SK-N-SH (cell line): ENCODE data around the gene CLCN6. TPM values are rescaled to one million over a fixed set of nuclear protein-coding genes. Genes with fewer than 3 reads are reported as not detected.

ENCODE experiments used
- CTCF ChIA-PET: fragments of 300-600, 350-600 bp; formaldehyde crosslinking; extraction: SDS; loops from one replicate; lab custom pipeline; 2021; lab: Yijun Ruan, JAX
- POLR2A ChIA-PET: fragments of 350-600 bp; sonication (Branson Sonifier 250); formaldehyde crosslinking; extraction: SDS; loops from one replicate; lab custom pipeline; 2020; ENCODE audit warnings: antibody characterized with exemption, inconsistent platforms; lab: Yijun Ruan, JAX
- DNase-seq: peaks from one replicate; pipeline ENCODE4 v3.0.0; 2012
- H2AFZ ChIP-seq: fragments of 200-600 bp; sonication (generic); 2 replicates; pipeline ENCODE4 v1.8.1; 2016; ENCODE audit warnings: antibody characterized with exemption, mild to moderate bottlenecking, low read depth
- H3F3A ChIP-seq: fragments of 200-600 bp; sonication (generic); replicated peaks from 2 replicates; pipeline ENCODE3; 2016; ENCODE audit warnings: antibody characterized with exemption, mild to moderate bottlenecking; ENCODE audit not compliant: insufficient read depth
- H3K27ac ChIP-seq, 2 experiments: fragments of 200-500 bp in 1 of 2; fragments of 200-600 bp in 1 of 2; sonication (Bioruptor generic) in 1 of 2; sonication (generic), shearing (Covaris generic) in 1 of 2; 2 replicates each; pipeline versions ENCODE4 v1.5.1 to v1.6.1; 2014 to 2016; ENCODE audit warnings: low read depth in 2 of 2, inconsistent platforms in 1 of 2, low read length in 1 of 2, mild to moderate bottlenecking in 1 of 2, mixed read lengths in 1 of 2
- H3K27me3 ChIP-seq: fragments of 200-600 bp; sonication (generic), shearing (Covaris generic); 2 replicates; pipeline ENCODE4 v1.6.1; 2016; ENCODE audit warnings: mixed run types; ENCODE audit not compliant: insufficient read depth
- H3K36me3 ChIP-seq, 2 experiments: fragments of 200-500 bp in 1 of 2; fragments of 200-600 bp in 1 of 2; sonication (Bioruptor generic) in 1 of 2; sonication (generic) in 1 of 2; replicated peaks in 1 of 2; 2 replicates each; pipeline versions ENCODE3 to v1.5.1; 2014 to 2016; ENCODE audit warnings: low read length in 1 of 2, mild to moderate bottlenecking in 1 of 2; ENCODE audit not compliant: insufficient read depth in 2 of 2, control insufficient read depth in 1 of 2
- H3K4me1 ChIP-seq, 2 experiments: fragments of 200-500 bp in 1 of 2; fragments of 200-600 bp in 1 of 2; sonication (Bioruptor generic) in 1 of 2; sonication (generic), shearing (Covaris generic) in 1 of 2; 2 replicates each; pipeline versions ENCODE4 v1.5.1 to v1.6.1; 2014 to 2016; ENCODE audit warnings: low read depth in 1 of 2, low read length in 1 of 2, mixed run types in 1 of 2; ENCODE audit not compliant: insufficient read depth in 2 of 2, control insufficient read depth in 1 of 2
- H3K4me2 ChIP-seq: fragments of 200-600 bp; sonication (generic), shearing (Covaris generic); 2 replicates; pipeline ENCODE4 v1.6.1; 2017; ENCODE audit warnings: mixed run types
- H3K4me3 ChIP-seq, 2 experiments: fragments of 200-500 bp in 1 of 2; fragments of 200-600 bp in 1 of 2; sonication (Bioruptor generic) in 1 of 2; sonication (generic), shearing (Covaris generic) in 1 of 2; 2 replicates each; pipeline versions ENCODE4 v1.5.1 to v1.8.1; 2014 to 2016; ENCODE audit warnings: low read depth in 2 of 2, inconsistent platforms in 1 of 2, low read length in 1 of 2, mild to moderate bottlenecking in 1 of 2, mixed read lengths in 1 of 2, moderate library complexity in 1 of 2
- H3K79me2 ChIP-seq: fragments of 200-600 bp; sonication (generic); 2 replicates; pipeline ENCODE4 v1.8.1; 2017; ENCODE audit warnings: mild to moderate bottlenecking; ENCODE audit not compliant: insufficient read depth
- H3K9ac ChIP-seq: fragments of 200-600 bp; sonication (generic); 2 replicates; pipeline ENCODE4 v1.6.1; 2017; ENCODE audit warnings: mixed run types
- H3K9me2 ChIP-seq: fragments of 200-600 bp; sonication (generic); 2 replicates; pipeline ENCODE4 v1.6.1; 2017; ENCODE audit warnings: mixed run types
- H3K9me3 ChIP-seq: fragments of 200-600 bp; sonication (generic); 2 replicates; pipeline ENCODE4 v1.6.1; 2017; ENCODE audit warnings: mixed run types, mild to moderate bottlenecking, moderate library complexity
- H4K20me1 ChIP-seq: fragments of 200-600 bp; sonication (generic); 2 replicates; pipeline ENCODE4 v1.6.1; 2017; ENCODE audit warnings: mild to moderate bottlenecking, mixed run types; ENCODE audit not compliant: insufficient read depth
- FOSL2 ChIP-seq: IDR thresholded peaks from 2 replicates; pipeline ENCODE4 v1.4.0; 2012; ENCODE audit warnings: low read depth, mild to moderate bottlenecking, moderate library complexity, borderline replicate concordance
- FOXJ3 ChIP-seq: sonication (generic); formaldehyde crosslinking; IDR thresholded peaks from 2 replicates; pipeline ENCODE4 v1.5.1; 2020; ENCODE audit warnings: mild to moderate bottlenecking, missing genetic modification reagents
- FOXM1 ChIP-seq: IDR thresholded peaks from 2 replicates; pipeline ENCODE4 v1.4.0; 2012; ENCODE audit warnings: low read depth, mild to moderate bottlenecking
- GABPA ChIP-seq: IDR thresholded peaks from 2 replicates; pipeline ENCODE4 v1.4.0; 2012; ENCODE audit warnings: low read depth, mild to moderate bottlenecking
- MEF2A ChIP-seq: IDR thresholded peaks from 2 replicates; pipeline ENCODE4 v1.4.0; 2012; ENCODE audit warnings: low read depth, borderline replicate concordance
- MXI1 ChIP-seq: IDR thresholded peaks from 2 replicates; pipeline ENCODE4 v1.6.1; 2012; ENCODE audit warnings: mild to moderate bottlenecking, low read depth, low read length, improper control_type of control experiment
- RAD21 ChIP-seq: IDR thresholded peaks from 2 replicates; pipeline ENCODE4 v1.6.1; 2012; ENCODE audit warnings: mild to moderate bottlenecking, low read length
- RCOR1 ChIP-seq: fragments of 150-350 bp; IDR thresholded peaks from 2 replicates; pipeline ENCODE4 v1.6.1; 2017; ENCODE audit warnings: antibody characterized with exemption, low read length
- RFX5 ChIP-seq: IDR thresholded peaks from 2 replicates; pipeline ENCODE4 v1.6.1; 2012; ENCODE audit warnings: mild to moderate bottlenecking, improper control_type of control experiment, low read length
- TEAD4 ChIP-seq: IDR thresholded peaks from 2 replicates; pipeline ENCODE4 v1.4.0; 2012; ENCODE audit warnings: mild to moderate bottlenecking, borderline replicate concordance; ENCODE audit not compliant: insufficient read depth
- YY1 ChIP-seq: IDR thresholded peaks from 2 replicates; pipeline ENCODE4 v1.4.0; 2012; ENCODE audit warnings: low read depth, mild to moderate bottlenecking
- WGBS: methylation state at CpG from one replicate; pipeline ENCODE4 v1.1.6; 2017; ENCODE audit warnings: low lambda C conversion rate; 5-methylcytosine and 5-hydroxymethylcytosine counted together
- polyA plus RNA-seq, 3 experiments: library from polyadenylated mRNA; depleted of rRNA; stranded (reverse); fragments of >200 nt; gene quantifications; 2 replicates each; pipeline ENCODE4 v1.2.3, GENCODE V29; 2012
- TF ChIP-seq, protein P1 (sequence below): IDR thresholded peaks from 2 replicates; pipeline ENCODE4 v1.4.0; 2012; ENCODE audit warnings: low read depth, borderline replicate concordance
- TF ChIP-seq, protein P2 (sequence below): fragments of 150-350 bp; IDR thresholded peaks from 2 replicates; pipeline ENCODE4 v1.6.1; 2016; ENCODE audit warnings: mild to moderate bottlenecking, low read depth, low read length
- TF ChIP-seq, protein P3 (sequence below): fragments of 200-600 bp; sonication (generic); IDR thresholded peaks from 2 replicates; pipeline ENCODE4 v1.6.1; 2017; ENCODE audit warnings: antibody characterized with exemption, mild to moderate bottlenecking, moderate library complexity
- TF ChIP-seq, protein P4 (sequence below): IDR thresholded peaks from 2 replicates; pipeline ENCODE4 v1.4.0; 2012; ENCODE audit warnings: low read depth, borderline replicate concordance

CLCN6 gene
- polyA plus RNA-seq, 1 of the 3 experiments (the other 2 are of a cell fraction) = 7.4 TPM

DNA sequence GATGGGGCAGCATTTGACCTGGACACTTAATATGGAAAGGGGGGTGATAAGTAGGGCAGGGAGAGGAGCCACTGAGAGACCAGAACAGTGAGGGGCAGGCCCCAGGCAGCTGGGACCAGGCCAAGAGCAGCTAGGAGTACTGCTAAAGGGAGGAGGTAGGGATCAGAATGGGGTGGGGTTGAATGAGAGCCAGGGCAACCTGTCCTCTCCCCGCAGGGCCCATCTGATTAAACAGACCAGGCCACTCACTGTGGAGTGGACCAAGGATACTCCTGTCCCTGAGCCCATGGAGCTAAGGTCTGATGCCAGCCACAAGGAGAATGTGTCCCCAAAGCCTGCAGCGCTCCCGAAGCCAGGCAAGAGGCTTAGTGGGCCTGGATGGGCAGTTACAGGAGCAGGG lies 41.9 kb upstream of the CLCN6 start:
- ChIA-PET CTCF (interaction anchor here (1.9 to 2.7 kb wide), 2 partner anchors 12 to 21 kb away, joined by 8 read pairs; no protein-coding TSS in a partner anchor), POLR2A (no interaction called here)
- Histone ChIP-seq H3K9ac (no peak overlapping the region), H3K27me3 (no peaks in the 10 kb centered on the region), H3K9me3 (no peaks in the 10 kb centered on the region), H3K36me3 (no peaks in the 10 kb centered on the region), H3K79me2 (no peaks in the 10 kb centered on the region), H3K4me1 (peaks cover 0 to 15% of the 10 kb centered on the region in 2 experiments; a peak in 1 of 4 replicates), H3K4me2 (no peak overlapping the region), H3K9me2 (no peaks in the 10 kb centered on the region), H3F3A (no peaks in the 10 kb centered on the region), H3K27ac (peak overlapping the region in 1 of 2 experiments; percentile 24; a peak in 1 of 4 replicates), H4K20me1 (no peaks in the 10 kb centered on the region), H3K4me3 (no peak overlapping the region), H2AFZ (no peak overlapping the region)
- peak; percentile 77 for DNase-seq
- whole genome bisulfite sequencing = 44% methylated on average over 3 of the region's 3 CpGs
- TF ChIP-seq, protein P1, sequence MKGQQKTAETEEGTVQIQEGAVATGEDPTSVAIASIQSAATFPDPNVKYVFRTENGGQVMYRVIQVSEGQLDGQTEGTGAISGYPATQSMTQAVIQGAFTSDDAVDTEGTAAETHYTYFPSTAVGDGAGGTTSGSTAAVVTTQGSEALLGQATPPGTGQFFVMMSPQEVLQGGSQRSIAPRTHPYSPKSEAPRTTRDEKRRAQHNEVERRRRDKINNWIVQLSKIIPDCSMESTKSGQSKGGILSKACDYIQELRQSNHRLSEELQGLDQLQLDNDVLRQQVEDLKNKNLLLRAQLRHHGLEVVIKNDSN = no peak
- TF ChIP-seq RCOR1 (0 out of 2 replicates have a peak, but pooled peaks have one; percentile 21), MXI1 (no peak), RAD21 (no peak), TEAD4 (no peak), MEF2A (no peak), YY1 (no peak), FOXM1 (no peak)

DNA sequence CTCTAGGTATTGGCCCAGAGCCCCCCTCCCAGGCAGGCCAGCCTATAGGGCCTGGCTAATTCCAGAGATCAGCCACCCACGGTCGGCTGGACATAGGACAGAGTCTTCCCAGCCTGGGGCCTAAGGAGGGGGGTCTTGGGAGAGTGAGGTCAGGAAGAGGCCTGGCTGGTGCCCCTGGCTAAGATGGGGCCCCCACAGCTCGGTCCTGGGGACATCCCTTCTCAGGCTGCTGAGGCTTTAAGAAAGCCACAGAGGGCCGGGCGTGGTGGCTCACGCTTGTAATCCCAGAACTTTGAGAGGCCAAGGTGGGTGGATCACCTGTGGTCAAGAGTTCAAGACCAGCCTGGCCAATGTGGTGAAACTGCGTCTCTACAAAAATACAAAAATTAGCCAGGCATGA lies 41.5 kb upstream of the CLCN6 start:
- 52% methylated on average over 4 of the region's 7 CpGs for WGBS
- Histone ChIP-seq H3K4me3 (no peak overlapping the region), H3K36me3 (no peaks in the 10 kb centered on the region), H3K4me2 (no peak overlapping the region), H3K79me2 (no peaks in the 10 kb centered on the region), H3F3A (no peaks in the 10 kb centered on the region), H2AFZ (no peak overlapping the region), H3K4me1 (peaks cover 0 to 15% of the 10 kb centered on the region in 2 experiments; a peak in 1 of 4 replicates), H3K9me3 (no peaks in the 10 kb centered on the region), H3K9ac (no peak overlapping the region), H3K9me2 (no peaks in the 10 kb centered on the region), H3K27ac (peak overlapping the region in 1 of 2 experiments; percentile 24; a peak in 1 of 4 replicates), H3K27me3 (no peaks in the 10 kb centered on the region), H4K20me1 (no peaks in the 10 kb centered on the region)
- ChIA-PET POLR2A (no interaction called here), CTCF (interaction anchor here (0.8 to 2.7 kb wide), 3 partner anchors 12 to 74 kb away, joined by 3 to 8 read pairs (median 8); no protein-coding TSS in a partner anchor)
- no peak for DNase-seq
- TF ChIP-seq MEF2A (no peak), RAD21 (no peak), RFX5 (no peak), GABPA (no peak), FOXJ3 (CRISPR knock-in tag) (no peak), MXI1 (no peak), FOSL2 (no peak), RCOR1 (no peak)
- TF ChIP-seq, protein P2, sequence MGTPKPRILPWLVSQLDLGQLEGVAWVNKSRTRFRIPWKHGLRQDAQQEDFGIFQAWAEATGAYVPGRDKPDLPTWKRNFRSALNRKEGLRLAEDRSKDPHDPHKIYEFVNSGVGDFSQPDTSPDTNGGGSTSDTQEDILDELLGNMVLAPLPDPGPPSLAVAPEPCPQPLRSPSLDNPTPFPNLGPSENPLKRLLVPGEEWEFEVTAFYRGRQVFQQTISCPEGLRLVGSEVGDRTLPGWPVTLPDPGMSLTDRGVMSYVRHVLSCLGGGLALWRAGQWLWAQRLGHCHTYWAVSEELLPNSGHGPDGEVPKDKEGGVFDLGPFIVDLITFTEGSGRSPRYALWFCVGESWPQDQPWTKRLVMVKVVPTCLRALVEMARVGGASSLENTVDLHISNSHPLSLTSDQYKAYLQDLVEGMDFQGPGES = no peak
- TF ChIP-seq, protein P3, sequence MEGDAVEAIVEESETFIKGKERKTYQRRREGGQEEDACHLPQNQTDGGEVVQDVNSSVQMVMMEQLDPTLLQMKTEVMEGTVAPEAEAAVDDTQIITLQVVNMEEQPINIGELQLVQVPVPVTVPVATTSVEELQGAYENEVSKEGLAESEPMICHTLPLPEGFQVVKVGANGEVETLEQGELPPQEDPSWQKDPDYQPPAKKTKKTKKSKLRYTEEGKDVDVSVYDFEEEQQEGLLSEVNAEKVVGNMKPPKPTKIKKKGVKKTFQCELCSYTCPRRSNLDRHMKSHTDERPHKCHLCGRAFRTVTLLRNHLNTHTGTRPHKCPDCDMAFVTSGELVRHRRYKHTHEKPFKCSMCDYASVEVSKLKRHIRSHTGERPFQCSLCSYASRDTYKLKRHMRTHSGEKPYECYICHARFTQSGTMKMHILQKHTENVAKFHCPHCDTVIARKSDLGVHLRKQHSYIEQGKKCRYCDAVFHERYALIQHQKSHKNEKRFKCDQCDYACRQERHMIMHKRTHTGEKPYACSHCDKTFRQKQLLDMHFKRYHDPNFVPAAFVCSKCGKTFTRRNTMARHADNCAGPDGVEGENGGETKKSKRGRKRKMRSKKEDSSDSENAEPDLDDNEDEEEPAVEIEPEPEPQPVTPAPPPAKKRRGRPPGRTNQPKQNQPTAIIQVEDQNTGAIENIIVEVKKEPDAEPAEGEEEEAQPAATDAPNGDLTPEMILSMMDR = no peak
- TF ChIP-seq, protein P1 = no peak
- TF ChIP-seq, protein P4, sequence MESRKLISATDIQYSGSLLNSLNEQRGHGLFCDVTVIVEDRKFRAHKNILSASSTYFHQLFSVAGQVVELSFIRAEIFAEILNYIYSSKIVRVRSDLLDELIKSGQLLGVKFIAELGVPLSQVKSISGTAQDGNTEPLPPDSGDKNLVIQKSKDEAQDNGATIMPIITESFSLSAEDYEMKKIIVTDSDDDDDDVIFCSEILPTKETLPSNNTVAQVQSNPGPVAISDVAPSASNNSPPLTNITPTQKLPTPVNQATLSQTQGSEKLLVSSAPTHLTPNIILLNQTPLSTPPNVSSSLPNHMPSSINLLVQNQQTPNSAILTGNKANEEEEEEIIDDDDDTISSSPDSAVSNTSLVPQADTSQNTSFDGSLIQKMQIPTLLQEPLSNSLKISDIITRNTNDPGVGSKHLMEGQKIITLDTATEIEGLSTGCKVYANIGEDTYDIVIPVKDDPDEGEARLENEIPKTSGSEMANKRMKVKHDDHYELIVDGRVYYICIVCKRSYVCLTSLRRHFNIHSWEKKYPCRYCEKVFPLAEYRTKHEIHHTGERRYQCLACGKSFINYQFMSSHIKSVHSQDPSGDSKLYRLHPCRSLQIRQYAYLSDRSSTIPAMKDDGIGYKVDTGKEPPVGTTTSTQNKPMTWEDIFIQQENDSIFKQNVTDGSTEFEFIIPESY = no peak
